ENCODE measurements around the gene ASTN2.

- TF ChIP-seq CTCF (IDR thresholded peaks at IDR 0.05) (no peak), POLR2A (IDR thresholded peaks at IDR 0.05) (no peak)
Observed at GRCh38 chr9:117233016-117233415, 181.8 kb downstream of the ASTN2 start.

All from right lobe of liver (tissue), 4 donors.